ENCODE measurements around the gene PLXND1.

PLXND1 gene

DNA sequence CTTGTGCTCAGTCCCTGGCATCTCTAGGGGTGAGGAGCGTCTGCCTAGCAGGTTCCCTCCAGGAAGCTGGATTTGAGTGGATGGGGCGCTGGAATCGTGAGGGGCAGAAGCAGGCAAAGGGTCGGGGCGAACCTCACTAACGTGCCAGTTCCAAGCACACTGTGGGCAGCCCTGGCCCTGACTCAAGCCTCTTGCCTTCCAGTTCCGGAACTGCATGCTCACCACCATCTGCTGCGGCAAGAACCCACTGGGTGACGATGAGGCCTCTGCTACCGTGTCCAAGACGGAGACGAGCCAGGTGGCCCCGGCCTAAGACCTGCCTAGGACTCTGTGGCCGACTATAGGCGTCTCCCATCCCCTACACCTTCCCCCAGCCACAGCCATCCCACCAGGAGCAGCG lies 73.1 kb downstream of the PLXND1 start:
- DNase-seq (ENCODE audit: extremely low read depth, low read depth), result no peak
- TF ChIP-seq, protein P1, sequence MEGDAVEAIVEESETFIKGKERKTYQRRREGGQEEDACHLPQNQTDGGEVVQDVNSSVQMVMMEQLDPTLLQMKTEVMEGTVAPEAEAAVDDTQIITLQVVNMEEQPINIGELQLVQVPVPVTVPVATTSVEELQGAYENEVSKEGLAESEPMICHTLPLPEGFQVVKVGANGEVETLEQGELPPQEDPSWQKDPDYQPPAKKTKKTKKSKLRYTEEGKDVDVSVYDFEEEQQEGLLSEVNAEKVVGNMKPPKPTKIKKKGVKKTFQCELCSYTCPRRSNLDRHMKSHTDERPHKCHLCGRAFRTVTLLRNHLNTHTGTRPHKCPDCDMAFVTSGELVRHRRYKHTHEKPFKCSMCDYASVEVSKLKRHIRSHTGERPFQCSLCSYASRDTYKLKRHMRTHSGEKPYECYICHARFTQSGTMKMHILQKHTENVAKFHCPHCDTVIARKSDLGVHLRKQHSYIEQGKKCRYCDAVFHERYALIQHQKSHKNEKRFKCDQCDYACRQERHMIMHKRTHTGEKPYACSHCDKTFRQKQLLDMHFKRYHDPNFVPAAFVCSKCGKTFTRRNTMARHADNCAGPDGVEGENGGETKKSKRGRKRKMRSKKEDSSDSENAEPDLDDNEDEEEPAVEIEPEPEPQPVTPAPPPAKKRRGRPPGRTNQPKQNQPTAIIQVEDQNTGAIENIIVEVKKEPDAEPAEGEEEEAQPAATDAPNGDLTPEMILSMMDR (IDR thresholded peaks at IDR 0.05; ENCODE audit: low read depth, low read length, missing control alignments), result no peak
- no peak overlapping the region for H3K4me3 ChIP-seq (replicated peaks; ENCODE audit: low read depth, low read length)

DNA sequence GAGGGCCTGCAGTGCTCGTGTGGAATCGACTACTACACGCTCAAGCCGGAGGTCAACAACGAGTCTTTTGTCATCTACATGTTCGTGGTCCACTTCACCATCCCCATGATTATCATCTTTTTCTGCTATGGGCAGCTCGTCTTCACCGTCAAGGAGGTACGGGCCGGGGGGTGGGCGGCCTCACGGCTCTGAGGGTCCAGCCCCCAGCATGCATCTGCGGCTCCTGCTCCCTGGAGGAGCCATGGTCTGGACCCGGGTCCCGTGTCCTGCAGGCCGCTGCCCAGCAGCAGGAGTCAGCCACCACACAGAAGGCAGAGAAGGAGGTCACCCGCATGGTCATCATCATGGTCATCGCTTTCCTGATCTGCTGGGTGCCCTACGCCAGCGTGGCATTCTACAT lies 74.2 kb downstream of the PLXND1 start:
- TF ChIP-seq, protein P1 (IDR thresholded peaks at IDR 0.05; ENCODE audit: low read depth, low read length, missing control alignments), result no peak
- no peak for DNase-seq (ENCODE audit: extremely low read depth, low read depth)
- H3K4me3 ChIP-seq (replicated peaks; ENCODE audit: low read depth, low read length), result no peak overlapping the region

DNA sequence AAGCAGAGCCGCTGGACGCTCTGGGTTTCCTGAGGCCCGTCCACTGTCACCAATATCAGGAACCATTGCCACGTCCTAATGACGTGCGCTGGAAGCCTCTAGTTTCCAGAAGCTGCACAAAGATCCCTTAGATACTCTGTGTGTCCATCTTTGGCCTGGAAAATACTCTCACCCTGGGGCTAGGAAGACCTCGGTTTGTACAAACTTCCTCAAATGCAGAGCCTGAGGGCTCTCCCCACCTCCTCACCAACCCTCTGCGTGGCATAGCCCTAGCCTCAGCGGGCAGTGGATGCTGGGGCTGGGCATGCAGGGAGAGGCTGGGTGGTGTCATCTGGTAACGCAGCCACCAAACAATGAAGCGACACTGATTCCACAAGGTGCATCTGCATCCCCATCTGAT lies 74.8 kb downstream of the PLXND1 start:
- TF ChIP-seq, protein P1 (IDR thresholded peaks at IDR 0.05; ENCODE audit: low read depth, low read length, missing control alignments), result no peak
- DNase-seq (ENCODE audit: extremely low read depth, low read depth), result no peak
- H3K4me3 ChIP-seq (replicated peaks; ENCODE audit: low read depth, low read length), result no peak overlapping the region

DNA sequence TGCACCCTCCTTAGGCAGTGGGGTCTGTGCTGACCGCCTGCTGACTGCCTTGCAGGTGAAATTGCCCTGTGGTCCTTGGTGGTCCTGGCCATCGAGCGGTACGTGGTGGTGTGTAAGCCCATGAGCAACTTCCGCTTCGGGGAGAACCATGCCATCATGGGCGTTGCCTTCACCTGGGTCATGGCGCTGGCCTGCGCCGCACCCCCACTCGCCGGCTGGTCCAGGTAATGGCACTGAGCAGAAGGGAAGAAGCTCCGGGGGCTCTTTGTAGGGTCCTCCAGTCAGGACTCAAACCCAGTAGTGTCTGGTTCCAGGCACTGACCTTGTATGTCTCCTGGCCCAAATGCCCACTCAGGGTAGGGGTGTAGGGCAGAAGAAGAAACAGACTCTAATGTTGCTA lies 75.7 kb downstream of the PLXND1 start:
- TF ChIP-seq, protein P1 (IDR thresholded peaks at IDR 0.05; ENCODE audit: low read depth, low read length, missing control alignments), result no peak
- no peak for DNase-seq (ENCODE audit: extremely low read depth, low read depth)
- no peak overlapping the region for H3K4me3 ChIP-seq (replicated peaks; ENCODE audit: low read depth, low read length)

DNA sequence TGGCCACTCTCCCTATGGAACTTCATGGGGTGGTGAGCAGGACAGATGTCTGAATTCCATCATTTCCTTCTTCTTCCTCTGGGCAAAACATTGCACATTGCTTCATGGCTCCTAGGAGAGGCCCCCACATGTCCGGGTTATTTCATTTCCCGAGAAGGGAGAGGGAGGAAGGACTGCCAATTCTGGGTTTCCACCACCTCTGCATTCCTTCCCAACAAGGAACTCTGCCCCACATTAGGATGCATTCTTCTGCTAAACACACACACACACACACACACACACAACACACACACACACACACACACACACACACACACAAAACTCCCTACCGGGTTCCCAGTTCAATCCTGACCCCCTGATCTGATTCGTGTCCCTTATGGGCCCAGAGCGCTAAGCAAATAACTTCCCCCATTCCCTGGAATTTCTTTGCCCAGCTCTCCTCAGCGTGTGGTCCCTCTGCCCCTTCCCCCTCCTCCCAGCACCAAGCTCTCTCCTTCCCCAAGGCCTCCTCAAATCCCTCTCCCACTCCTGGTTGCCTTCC lies 76.2 kb downstream of the PLXND1 start:
- no peak for DNase-seq (ENCODE audit: extremely low read depth, low read depth)

DNA sequence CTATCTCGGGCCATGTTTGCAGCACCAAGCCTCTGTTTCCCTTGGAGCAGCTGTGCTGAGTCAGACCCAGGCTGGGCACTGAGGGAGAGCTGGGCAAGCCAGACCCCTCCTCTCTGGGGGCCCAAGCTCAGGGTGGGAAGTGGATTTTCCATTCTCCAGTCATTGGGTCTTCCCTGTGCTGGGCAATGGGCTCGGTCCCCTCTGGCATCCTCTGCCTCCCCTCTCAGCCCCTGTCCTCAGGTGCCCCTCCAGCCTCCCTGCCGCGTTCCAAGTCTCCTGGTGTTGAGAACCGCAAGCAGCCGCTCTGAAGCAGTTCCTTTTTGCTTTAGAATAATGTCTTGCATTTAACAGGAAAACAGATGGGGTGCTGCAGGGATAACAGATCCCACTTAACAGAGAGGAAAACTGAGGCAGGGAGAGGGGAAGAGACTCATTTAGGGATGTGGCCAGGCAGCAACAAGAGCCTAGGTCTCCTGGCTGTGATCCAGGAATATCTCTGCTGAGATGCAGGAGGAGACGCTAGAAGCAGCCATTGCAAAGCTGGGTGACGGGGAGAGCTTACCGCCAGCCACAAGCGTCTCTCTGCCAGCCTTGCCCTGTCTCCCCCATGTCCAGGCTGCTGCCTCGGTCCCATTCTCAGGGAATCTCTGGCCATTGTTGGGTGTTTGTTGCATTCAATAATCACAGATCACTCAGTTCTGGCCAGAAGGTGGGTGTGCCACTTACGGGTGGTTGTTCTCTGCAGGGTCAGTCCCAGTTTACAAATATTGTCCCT lies 76.9 kb downstream of the PLXND1 start:
- TF ChIP-seq, protein P1 (IDR thresholded peaks at IDR 0.05; ENCODE audit: low read depth, low read length, missing control alignments), result no peak
- no peak overlapping the region for H3K4me3 ChIP-seq (replicated peaks; ENCODE audit: low read depth, low read length)
- no peak for DNase-seq (ENCODE audit: extremely low read depth, low read depth)

More for the DNA sequence above, 76.2 kb downstream of the PLXND1 start:
- H3K4me3 ChIP-seq (replicated peaks; ENCODE audit: low read depth, low read length), result no peak overlapping the region
- TF ChIP-seq, protein P1 (IDR thresholded peaks at IDR 0.05; ENCODE audit: low read depth, low read length, missing control alignments), result no peak
